Uterus (tissue), 2 donors: Measurements from ENCODE around the gene LAS1L.

ENCODE experiments used
- POLR2A ChIP-seq, 2 donors: fragments of 450-650 bp; IDR thresholded peaks; one replicate each; pipeline ENCODE4 v1.6.1; 2016; ENCODE audit warnings: antibody characterized with exemption in 2 of 2, mild to moderate bottlenecking in 1 of 2, moderate library complexity in 1 of 2
- TF ChIP-seq, protein P1 (sequence below), 4 experiments: fragments of 200-600 bp in 2 of 4; fragments of 450-650 bp in 2 of 4; sonication (generic) in 2 of 4; IDR thresholded peaks; one replicate each; pipeline ENCODE4 v1.5.1; 2016 to 2019; ENCODE audit warnings: antibody characterized with exemption in 4 of 4, mild to moderate bottlenecking in 2 of 4, moderate library complexity in 1 of 4

DNA sequence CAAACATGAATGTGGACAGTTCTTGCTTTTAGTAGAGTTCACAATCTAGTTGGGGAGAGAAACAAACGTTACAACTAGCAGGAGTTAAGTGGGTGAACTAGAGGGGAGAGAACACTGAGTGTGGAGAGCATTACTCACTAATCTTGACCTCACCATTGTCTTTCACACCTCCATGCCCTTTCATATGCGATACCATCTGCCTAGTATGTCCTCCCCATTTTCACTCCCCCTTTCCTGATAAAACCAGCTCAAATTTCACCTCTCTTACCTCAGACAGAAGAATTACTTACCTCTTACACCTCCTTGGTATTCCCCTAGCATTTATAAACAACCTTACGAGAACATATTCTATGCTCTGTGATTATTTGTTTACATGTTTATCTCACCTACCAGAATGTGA is 53.6 kb downstream of the LAS1L start:
- no peak for TF ChIP-seq POLR2A (IDR thresholded peaks at IDR 0.05)
- TF ChIP-seq, protein P1, sequence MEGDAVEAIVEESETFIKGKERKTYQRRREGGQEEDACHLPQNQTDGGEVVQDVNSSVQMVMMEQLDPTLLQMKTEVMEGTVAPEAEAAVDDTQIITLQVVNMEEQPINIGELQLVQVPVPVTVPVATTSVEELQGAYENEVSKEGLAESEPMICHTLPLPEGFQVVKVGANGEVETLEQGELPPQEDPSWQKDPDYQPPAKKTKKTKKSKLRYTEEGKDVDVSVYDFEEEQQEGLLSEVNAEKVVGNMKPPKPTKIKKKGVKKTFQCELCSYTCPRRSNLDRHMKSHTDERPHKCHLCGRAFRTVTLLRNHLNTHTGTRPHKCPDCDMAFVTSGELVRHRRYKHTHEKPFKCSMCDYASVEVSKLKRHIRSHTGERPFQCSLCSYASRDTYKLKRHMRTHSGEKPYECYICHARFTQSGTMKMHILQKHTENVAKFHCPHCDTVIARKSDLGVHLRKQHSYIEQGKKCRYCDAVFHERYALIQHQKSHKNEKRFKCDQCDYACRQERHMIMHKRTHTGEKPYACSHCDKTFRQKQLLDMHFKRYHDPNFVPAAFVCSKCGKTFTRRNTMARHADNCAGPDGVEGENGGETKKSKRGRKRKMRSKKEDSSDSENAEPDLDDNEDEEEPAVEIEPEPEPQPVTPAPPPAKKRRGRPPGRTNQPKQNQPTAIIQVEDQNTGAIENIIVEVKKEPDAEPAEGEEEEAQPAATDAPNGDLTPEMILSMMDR (IDR thresholded peaks at IDR 0.05), result no peak
